GM12874 (cell line): ENCODE data around the gene ZNF837.

ENCODE experiments used
- TF ChIP-seq, protein P1 (sequence below): IDR thresholded peaks from 2 replicates; pipeline ENCODE4 v1.5.1; 2011; ENCODE audit warnings: low read depth, mild to moderate bottlenecking, control low read depth, low read length, moderate library complexity; ENCODE audit not compliant: insufficient read depth

ZNF837 gene

DNA sequence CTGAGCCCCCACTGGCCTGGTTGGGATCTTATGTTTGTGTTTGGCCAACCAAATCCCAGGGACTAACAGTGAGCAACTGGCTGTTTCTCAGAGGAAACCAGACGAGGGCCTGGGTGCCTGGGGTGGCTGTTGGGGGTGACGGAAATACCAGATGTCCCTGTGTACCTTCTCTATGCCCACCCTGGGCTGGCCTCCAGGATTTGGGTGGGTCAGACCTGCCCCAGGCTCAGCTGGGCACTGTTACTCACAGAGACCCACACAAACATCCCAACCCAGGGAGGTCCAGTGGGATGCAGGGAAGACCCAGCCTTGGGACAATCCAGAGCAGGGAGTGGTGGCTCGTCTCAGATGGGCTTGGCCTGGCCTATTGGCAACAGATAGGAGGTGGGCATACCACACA is 45.2 kb downstream of the ZNF837 start:
- TF ChIP-seq, protein P1, sequence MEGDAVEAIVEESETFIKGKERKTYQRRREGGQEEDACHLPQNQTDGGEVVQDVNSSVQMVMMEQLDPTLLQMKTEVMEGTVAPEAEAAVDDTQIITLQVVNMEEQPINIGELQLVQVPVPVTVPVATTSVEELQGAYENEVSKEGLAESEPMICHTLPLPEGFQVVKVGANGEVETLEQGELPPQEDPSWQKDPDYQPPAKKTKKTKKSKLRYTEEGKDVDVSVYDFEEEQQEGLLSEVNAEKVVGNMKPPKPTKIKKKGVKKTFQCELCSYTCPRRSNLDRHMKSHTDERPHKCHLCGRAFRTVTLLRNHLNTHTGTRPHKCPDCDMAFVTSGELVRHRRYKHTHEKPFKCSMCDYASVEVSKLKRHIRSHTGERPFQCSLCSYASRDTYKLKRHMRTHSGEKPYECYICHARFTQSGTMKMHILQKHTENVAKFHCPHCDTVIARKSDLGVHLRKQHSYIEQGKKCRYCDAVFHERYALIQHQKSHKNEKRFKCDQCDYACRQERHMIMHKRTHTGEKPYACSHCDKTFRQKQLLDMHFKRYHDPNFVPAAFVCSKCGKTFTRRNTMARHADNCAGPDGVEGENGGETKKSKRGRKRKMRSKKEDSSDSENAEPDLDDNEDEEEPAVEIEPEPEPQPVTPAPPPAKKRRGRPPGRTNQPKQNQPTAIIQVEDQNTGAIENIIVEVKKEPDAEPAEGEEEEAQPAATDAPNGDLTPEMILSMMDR: no peak

DNA sequence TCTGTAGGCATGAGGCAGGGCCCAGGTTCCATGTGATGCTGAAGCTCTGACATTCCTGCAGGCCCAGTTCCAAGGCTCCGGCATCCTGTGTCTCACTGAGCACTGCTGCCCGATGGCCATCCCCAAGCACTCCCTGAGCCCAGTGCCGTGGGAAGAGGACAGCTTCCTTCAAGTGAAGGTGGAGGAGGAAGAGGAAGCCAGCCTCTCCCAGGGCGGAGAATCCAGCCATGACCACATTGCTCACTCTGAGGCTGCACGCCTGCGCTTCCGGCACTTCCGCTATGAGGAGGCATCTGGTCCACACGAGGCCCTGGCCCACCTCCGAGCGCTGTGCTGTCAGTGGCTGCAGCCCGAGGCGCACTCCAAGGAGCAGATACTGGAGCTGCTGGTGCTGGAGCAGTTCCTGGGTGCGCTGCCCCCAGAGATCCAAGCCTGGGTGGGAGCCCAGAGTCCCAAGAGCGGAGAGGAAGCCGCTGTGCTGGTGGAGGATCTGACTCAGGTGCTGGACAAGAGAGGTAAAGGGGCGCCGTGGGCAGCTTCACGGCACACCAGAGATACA is 46.1 kb downstream of the ZNF837 start:
- TF ChIP-seq, protein P1: no peak

DNA sequence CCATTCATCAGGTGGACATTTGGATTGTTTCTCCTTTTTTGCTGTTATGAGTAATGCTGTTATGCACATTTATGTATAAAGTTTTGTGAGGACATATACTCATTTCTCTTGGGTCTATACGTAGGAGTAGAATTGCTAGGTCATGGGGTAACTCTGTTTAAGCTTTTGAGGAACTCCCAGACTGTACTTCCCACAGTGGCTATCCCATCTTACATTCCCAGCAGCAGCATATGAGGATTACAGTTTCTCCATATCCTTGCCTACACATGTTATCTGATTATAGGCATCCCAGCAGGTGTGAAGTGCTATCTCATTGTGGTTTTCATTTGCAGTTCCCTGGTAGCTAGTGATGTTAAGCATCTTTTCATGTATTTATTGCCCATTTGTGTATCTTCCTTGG is 48.1 kb downstream of the ZNF837 start:
- TF ChIP-seq, protein P1: no peak

DNA sequence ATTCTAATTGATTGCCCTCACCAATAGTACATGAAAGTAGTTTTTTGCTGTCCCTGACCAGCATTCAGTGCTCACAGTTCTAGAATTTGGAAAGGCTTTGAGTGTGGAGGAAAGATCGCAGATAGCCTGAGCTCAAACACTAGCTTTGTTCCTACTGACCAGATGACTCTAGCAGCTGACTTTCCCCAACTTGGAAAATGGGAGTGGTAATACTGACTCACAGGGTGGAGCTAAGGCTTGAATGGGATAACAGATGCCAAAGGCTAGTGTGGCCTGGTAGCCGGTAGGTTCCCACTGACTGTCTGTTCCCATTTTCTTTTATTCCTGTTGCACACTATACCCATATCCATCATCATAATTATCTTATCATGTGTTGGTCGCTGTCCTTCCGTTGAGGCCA is 50.4 kb downstream of the ZNF837 start:
- TF ChIP-seq, protein P1: no peak

DNA sequence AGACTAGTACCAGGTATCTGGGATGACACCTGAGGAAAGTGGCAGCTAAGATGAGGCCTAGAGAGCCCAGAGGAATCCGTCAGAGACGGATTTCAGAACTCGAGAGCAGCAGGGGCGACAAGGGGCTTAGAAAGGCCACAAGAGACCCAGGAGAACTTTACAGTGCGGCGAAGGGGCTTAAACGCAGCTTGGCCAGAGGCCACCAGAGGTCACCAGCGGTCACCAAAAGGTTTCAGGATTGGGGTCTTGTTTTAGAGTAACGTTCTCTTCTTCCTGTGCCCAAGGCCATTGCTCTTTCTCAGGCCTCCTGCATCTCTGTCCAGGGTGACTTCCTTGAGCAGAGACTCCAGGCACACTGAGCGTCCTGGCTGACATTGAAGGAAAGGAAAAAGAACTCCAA is 51.8 kb downstream of the ZNF837 start:
- TF ChIP-seq, protein P1: peak; percentile 49

DNA sequence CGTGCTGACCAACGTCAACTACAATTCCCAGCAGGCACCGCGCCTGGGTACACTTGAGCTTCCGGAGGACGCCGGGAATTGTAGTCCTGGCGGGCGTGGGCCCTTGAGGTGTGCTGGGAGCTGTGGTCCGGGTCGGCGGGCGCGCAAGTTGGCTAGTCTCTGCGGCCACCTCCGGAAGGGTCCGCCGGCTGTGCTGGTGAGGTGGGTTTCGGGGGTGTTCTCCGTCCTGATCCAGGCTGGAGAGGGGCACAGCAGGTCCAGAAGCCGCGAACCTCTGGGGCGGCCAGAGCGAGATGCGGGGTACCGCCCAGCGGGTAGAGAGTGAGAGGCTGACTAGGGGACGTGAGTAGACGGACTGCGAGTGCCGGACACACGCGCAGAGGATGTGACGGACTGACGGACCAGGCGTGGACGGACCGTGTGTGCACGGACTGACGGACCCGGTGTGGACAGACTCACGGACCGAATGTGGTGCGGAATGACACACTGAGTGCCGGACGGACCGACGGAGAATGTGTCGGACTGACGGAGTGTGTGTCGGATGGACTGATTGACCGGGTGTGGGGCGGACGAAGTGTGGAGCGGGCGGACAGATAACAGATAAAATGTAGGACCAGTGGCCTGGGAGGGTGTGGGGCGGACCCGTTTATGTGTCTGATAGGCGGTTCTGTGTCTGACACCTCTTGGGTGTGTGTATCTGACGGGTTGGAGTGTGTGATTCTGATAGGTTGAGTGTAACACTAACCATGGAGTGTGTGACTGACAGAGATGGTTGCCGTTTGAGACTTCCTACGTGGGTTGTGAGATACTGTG is 53.7 kb downstream of the ZNF837 start, which contains the start of gene ZSCAN22:
Gene ZSCAN22, plus strand, starts transcription at position 81 of the 813 bp plus-strand sequence. CDS start 7,809 bp downstream, outside the sequence.
- TF ChIP-seq, protein P1: no peak

DNA sequence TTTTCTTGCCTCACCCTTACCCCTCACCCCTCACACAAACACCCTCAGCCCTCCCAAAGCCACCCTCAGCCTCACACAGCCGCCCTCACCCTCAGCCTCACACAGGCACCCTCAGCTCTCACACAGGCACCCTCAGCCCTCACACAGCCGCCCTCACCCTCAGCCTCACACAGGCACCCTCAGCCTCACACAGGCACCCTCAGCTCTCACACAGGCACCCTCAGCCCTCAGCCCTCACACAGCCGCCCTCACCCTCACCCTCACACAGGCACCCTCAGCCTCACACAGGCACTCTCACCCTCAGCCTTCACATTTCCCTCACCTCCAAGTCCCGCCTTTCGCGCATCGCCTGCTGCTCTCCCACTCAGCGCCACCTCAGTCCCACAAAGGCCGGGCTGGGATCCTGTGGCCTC is 54.3 kb downstream of the ZNF837 start:
- TF ChIP-seq, protein P1: no peak
